OCI-LY1 (cell line): ENCODE data around the gene TMEM186.

Experiments used
- H2AFZ ChIP-seq: fragments of 200-600 bp; sonication (generic), shearing (Covaris generic); 2 replicates; pipeline ENCODE4 v1.6.0; 2014; ENCODE audit warnings: antibody characterized with exemption, mild to moderate bottlenecking, low read length
- H3F3A ChIP-seq: fragments of 200-600 bp; sonication (generic), shearing (Covaris generic); 2 replicates; pipeline ENCODE4 v1.6.0; 2014; ENCODE audit warnings: mild to moderate bottlenecking, antibody characterized with exemption, low read length, moderate library complexity; ENCODE audit not compliant: insufficient read depth
- H3K27ac ChIP-seq: fragments of 200-600 bp; sonication (generic); 2 replicates; pipeline ENCODE4 v1.5.1; 2014; ENCODE audit warnings: low read length, mixed run types, mild to moderate bottlenecking, low read depth; ENCODE audit not compliant: poor library complexity, severe bottlenecking
- H3K27me3 ChIP-seq: fragments of 200-600 bp; sonication (generic); 2 replicates; pipeline ENCODE4 v1.6.0; 2014; ENCODE audit warnings: antibody characterized with exemption, mild to moderate bottlenecking, low read length, moderate library complexity; ENCODE audit not compliant: insufficient read depth
- H3K36me3 ChIP-seq: fragments of 200-600 bp; sonication (generic); 2 replicates; pipeline ENCODE4 v1.6.1; 2014; ENCODE audit warnings: mild to moderate bottlenecking, antibody characterized with exemption, low read length, moderate library complexity, mixed read lengths; ENCODE audit not compliant: insufficient read depth
- H3K4me1 ChIP-seq: fragments of 200-600 bp; sonication (generic); 2 replicates; pipeline ENCODE4 v1.5.1; 2014; ENCODE audit warnings: mild to moderate bottlenecking, low read length, moderate library complexity; ENCODE audit not compliant: insufficient read depth, severe bottlenecking
- H3K4me2 ChIP-seq: fragments of 200-600 bp; sonication (generic), shearing (Covaris generic); 2 replicates; pipeline ENCODE4 v1.6.1; 2014; ENCODE audit warnings: low read length
- H3K4me3 ChIP-seq: fragments of 200-600 bp; sonication (generic); 2 replicates; pipeline ENCODE4 v1.5.1; 2014; ENCODE audit warnings: low read length, low read depth, mild to moderate bottlenecking, mixed read lengths; ENCODE audit not compliant: poor library complexity, severe bottlenecking
- H3K79me2 ChIP-seq: fragments of 200-600 bp; shearing (Covaris generic); 2 replicates; pipeline ENCODE4 v1.6.1; 2016; ENCODE audit warnings: mixed run types, low read length, mixed read lengths; ENCODE audit not compliant: insufficient read depth
- H3K9ac ChIP-seq: fragments of 200-600 bp; sonication (generic), shearing (Covaris generic); 2 replicates; pipeline ENCODE4 v1.6.1; 2014; ENCODE audit warnings: mild to moderate bottlenecking, low read length, mixed read lengths
- H3K9me2 ChIP-seq: fragments of 200-600 bp; sonication (generic), shearing (Covaris generic); 2 replicates; pipeline ENCODE4 v1.6.1; 2014; ENCODE audit warnings: low read depth, mild to moderate bottlenecking, low read length, mixed read lengths
- H3K9me3 ChIP-seq: fragments of 200-600 bp; shearing (Covaris generic); 2 replicates; pipeline ENCODE4 v1.6.1; 2014; ENCODE audit warnings: low read length, mixed read lengths
- H4K20me1 ChIP-seq: fragments of 200-600 bp; sonication (generic), shearing (Covaris generic); 2 replicates; pipeline ENCODE4 v1.6.0; 2016; ENCODE audit warnings: mild to moderate bottlenecking, low read length; ENCODE audit not compliant: insufficient read depth
- EZH2 ChIP-seq: fragments of 200-600 bp; sonication (generic), shearing (Covaris generic); IDR thresholded peaks from 2 replicates; pipeline ENCODE4 v1.8.0; 2017; ENCODE audit warnings: borderline replicate concordance, mixed run types, mild to moderate bottlenecking, antibody characterized with exemption, low read length, moderate library complexity, mixed read lengths
- TF ChIP-seq, protein P1 (sequence below): fragments of 200-600 bp; sonication (generic), shearing (Covaris generic); IDR thresholded peaks from 2 replicates; pipeline ENCODE4 v1.5.1; 2017; ENCODE audit warnings: mild to moderate bottlenecking, antibody characterized with exemption, low read length, moderate library complexity, mixed read lengths

The TMEM186 gene

GRCh38 chr16:8760021-8760420 lies 37.4 kb downstream of the TMEM186 start:
- no peaks in the 10 kb centered on the region for H3K36me3 ChIP-seq
- no peak overlapping the region for H2AFZ ChIP-seq
- H3K9me3 ChIP-seq: no peaks in the 10 kb centered on the region
- no peak overlapping the region for H3K9ac ChIP-seq
- TF ChIP-seq, protein P1, sequence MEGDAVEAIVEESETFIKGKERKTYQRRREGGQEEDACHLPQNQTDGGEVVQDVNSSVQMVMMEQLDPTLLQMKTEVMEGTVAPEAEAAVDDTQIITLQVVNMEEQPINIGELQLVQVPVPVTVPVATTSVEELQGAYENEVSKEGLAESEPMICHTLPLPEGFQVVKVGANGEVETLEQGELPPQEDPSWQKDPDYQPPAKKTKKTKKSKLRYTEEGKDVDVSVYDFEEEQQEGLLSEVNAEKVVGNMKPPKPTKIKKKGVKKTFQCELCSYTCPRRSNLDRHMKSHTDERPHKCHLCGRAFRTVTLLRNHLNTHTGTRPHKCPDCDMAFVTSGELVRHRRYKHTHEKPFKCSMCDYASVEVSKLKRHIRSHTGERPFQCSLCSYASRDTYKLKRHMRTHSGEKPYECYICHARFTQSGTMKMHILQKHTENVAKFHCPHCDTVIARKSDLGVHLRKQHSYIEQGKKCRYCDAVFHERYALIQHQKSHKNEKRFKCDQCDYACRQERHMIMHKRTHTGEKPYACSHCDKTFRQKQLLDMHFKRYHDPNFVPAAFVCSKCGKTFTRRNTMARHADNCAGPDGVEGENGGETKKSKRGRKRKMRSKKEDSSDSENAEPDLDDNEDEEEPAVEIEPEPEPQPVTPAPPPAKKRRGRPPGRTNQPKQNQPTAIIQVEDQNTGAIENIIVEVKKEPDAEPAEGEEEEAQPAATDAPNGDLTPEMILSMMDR: no peak
- TF ChIP-seq EZH2: no peak
- H3K4me2 ChIP-seq: no peak overlapping the region
- no peaks in the 10 kb centered on the region for H3K9me2 ChIP-seq
- H3K27ac ChIP-seq: no peak overlapping the region
- H3F3A ChIP-seq: no peaks in the 10 kb centered on the region
- H3K4me1 ChIP-seq: no peaks in the 10 kb centered on the region
- H3K27me3 ChIP-seq: no peaks in the 10 kb centered on the region
- no peak overlapping the region for H3K4me3 ChIP-seq
- no peaks in the 10 kb centered on the region for H4K20me1 ChIP-seq
- H3K79me2 ChIP-seq: no peaks in the 10 kb centered on the region

- no peaks in the 10 kb centered on the region for H3K36me3 ChIP-seq
- no peaks in the 10 kb centered on the region for H3K79me2 ChIP-seq
- TF ChIP-seq, protein P1: no peak
- TF ChIP-seq EZH2: no peak
- no peaks in the 10 kb centered on the region for H3K4me1 ChIP-seq
- H3F3A ChIP-seq: no peaks in the 10 kb centered on the region
- H3K27me3 ChIP-seq: no peaks in the 10 kb centered on the region
- H4K20me1 ChIP-seq: no peaks in the 10 kb centered on the region
- H3K9ac ChIP-seq: no peak overlapping the region
- no peaks in the 10 kb centered on the region for H3K9me2 ChIP-seq
- H3K4me2 ChIP-seq: no peak overlapping the region
- H3K27ac ChIP-seq: no peak overlapping the region
- no peaks in the 10 kb centered on the region for H3K9me3 ChIP-seq
- H2AFZ ChIP-seq: no peak overlapping the region
- H3K4me3 ChIP-seq: no peak overlapping the region
Measured at GRCh38 chr16:8758022-8758421, 39.4 kb downstream of the TMEM186 start.

- Histone ChIP-seq H3K36me3 (no peaks in the 10 kb centered on the region), H3K4me3 (no peak overlapping the region), H3K27ac (no peak overlapping the region), H3K79me2 (no peaks in the 10 kb centered on the region), H3K9ac (no peak overlapping the region), H3F3A (no peaks in the 10 kb centered on the region), H3K4me1 (no peaks in the 10 kb centered on the region), H3K4me2 (no peak overlapping the region), H3K9me2 (no peaks in the 10 kb centered on the region), H2AFZ (no peak overlapping the region), H3K9me3 (no peaks in the 10 kb centered on the region), H4K20me1 (no peaks in the 10 kb centered on the region), H3K27me3 (no peaks in the 10 kb centered on the region)
- TF ChIP-seq, protein P1: no peak
- TF ChIP-seq EZH2: no peak
Measured at GRCh38 chr16:8756755-8757154, 40.7 kb downstream of the TMEM186 start.
